Fibroblast of lung (primary cell): ENCODE results near the gene NEBL. TPM values are rescaled to one million over a fixed set of nuclear protein-coding genes. Genes with fewer than 3 reads are reported as not detected.

ENCODE experiments used
- DNase-seq, 2 donors: peaks; one replicate each; pipeline versions ENCODE4 v3.0.0 to v3.0.0-alpha.2; 2010; ENCODE audit warnings: low read depth in 2 of 2
- H2AFZ ChIP-seq: 2 replicates; pipeline ENCODE4 v1.5.1; 2012; ENCODE audit warnings: low read length, control low read depth, inconsistent platforms
- H3K27ac ChIP-seq: 2 replicates; pipeline ENCODE4 v1.5.1; 2011; ENCODE audit warnings: low read length, control low read depth; ENCODE audit not compliant: insufficient read depth
- H3K27me3 ChIP-seq: 2 replicates; pipeline ENCODE4 v1.5.1; 2011; ENCODE audit warnings: mild to moderate bottlenecking, low read length; ENCODE audit not compliant: control insufficient read depth, insufficient read depth
- H3K36me3 ChIP-seq: 2 replicates; pipeline ENCODE4 v1.5.1; 2011; ENCODE audit warnings: low read length; ENCODE audit not compliant: control insufficient read depth, insufficient read depth
- H3K4me1 ChIP-seq: 2 replicates; pipeline ENCODE4 v1.5.1; 2011; ENCODE audit warnings: low read length; ENCODE audit not compliant: control insufficient read depth, insufficient read depth; ENCODE audit errors: extremely low read depth
- H3K4me2 ChIP-seq: 2 replicates; pipeline ENCODE4 v1.5.1; 2011; ENCODE audit warnings: low read length, control low read depth; ENCODE audit not compliant: insufficient read depth; ENCODE audit errors: extremely low read depth
- H3K4me3 ChIP-seq, 4 experiments: fragments of 200-600 bp in 1 of 4; sonication (generic) in 1 of 4; replicated peaks in 1 of 4; 2 replicates each; pipeline ENCODE4 v1.5.1; 2011 to 2016; ENCODE audit warnings: low read length in 4 of 4, low read depth in 3 of 4, mild to moderate bottlenecking in 3 of 4, control low read depth in 2 of 4, inconsistent platforms in 1 of 4, mixed read lengths in 1 of 4; ENCODE audit not compliant: insufficient read depth in 1 of 4; ENCODE audit errors: control extremely low read depth in 1 of 4
- H3K79me2 ChIP-seq: 2 replicates; pipeline ENCODE4 v1.5.1; 2012; ENCODE audit warnings: mild to moderate bottlenecking, low read length, inconsistent platforms; ENCODE audit not compliant: control insufficient read depth, insufficient read depth
- H3K9ac ChIP-seq: 2 replicates; pipeline ENCODE4 v1.5.1; 2011; ENCODE audit warnings: mild to moderate bottlenecking, low read length, control low read depth; ENCODE audit not compliant: insufficient read depth
- H3K9me3 ChIP-seq: 2 replicates; pipeline ENCODE4 v1.5.1; 2012; ENCODE audit warnings: low read depth, low read length; ENCODE audit not compliant: control insufficient read depth, insufficient read depth
- H4K20me1 ChIP-seq: 2 replicates; pipeline ENCODE4 v1.5.1; 2011; ENCODE audit warnings: low read length; ENCODE audit not compliant: control insufficient read depth, insufficient read depth; ENCODE audit errors: extremely low read depth
- EZH2 ChIP-seq: IDR thresholded peaks from 2 replicates; pipeline ENCODE4 v1.5.1; 2012; ENCODE audit warnings: low read length, control low read depth, mild to moderate bottlenecking; ENCODE audit errors: missing control alignments
- polyA plus RNA-seq, 2 donors: library from polyadenylated mRNA; depleted of rRNA in 1 of 2; stranded (reverse) in 1 of 2; unstranded in 1 of 2; fragments of >200 nt; gene quantifications; 2 replicates each; pipeline ENCODE4 v1.2.1, GENCODE V29; 2011 to 2012; ENCODE audit warnings: missing spikeins in 1 of 2
- total RNA-seq: library from RNA; depleted of rRNA; stranded (reverse); fragments of >200 nt; gene quantifications from 2 replicates; pipeline ENCODE4 v1.2.1, GENCODE V29; 2014
- TF ChIP-seq, protein P1 (sequence below), 2 donors: IDR thresholded peaks in 1 of 2; conservative IDR thresholded peaks in 1 of 2; 1 replicate in 1 of 2; 2 replicates in 1 of 2; pipeline ENCODE4 v1.5.1; 2011 to 2012; ENCODE audit warnings: low read length in 2 of 2, control low read depth in 1 of 2, inconsistent platforms in 1 of 2, low read depth in 1 of 2, mild to moderate bottlenecking in 1 of 2

Gene NEBL
- total and polyA plus RNA-seq, 2 donors (not counting 1 experiment from before 2014, with no cell fraction given): 0.11 to 0.33 TPM

DNA sequence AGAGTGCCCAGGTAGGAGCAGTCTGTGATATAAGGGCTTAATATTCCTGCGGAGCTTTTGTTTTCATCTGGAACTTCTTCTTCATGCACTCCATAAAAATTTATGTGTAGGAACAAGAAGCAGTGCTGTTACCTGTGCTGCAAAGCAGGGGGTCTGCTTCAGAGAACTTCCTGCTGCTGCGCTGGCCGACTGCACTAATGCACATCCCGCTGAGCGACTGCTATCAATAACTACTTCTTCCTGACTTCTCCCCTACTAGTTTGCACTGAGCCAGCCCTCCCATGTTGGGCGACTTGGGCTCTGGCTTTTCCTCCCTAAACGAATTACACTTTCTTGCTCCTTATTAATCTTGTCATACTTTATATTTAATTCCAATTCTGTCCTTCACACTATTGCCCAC, 150.3 kb downstream of the NEBL start:
- no peaks in the 10 kb centered on the region for H3K4me1 ChIP-seq
- H3K4me3 ChIP-seq: no peak overlapping the region
- no peaks in the 10 kb centered on the region for H3K36me3 ChIP-seq
- H3K9ac ChIP-seq: no peak overlapping the region
- no peak overlapping the region for H3K4me2 ChIP-seq
- H2AFZ ChIP-seq: no peak overlapping the region
- TF ChIP-seq, protein P1, sequence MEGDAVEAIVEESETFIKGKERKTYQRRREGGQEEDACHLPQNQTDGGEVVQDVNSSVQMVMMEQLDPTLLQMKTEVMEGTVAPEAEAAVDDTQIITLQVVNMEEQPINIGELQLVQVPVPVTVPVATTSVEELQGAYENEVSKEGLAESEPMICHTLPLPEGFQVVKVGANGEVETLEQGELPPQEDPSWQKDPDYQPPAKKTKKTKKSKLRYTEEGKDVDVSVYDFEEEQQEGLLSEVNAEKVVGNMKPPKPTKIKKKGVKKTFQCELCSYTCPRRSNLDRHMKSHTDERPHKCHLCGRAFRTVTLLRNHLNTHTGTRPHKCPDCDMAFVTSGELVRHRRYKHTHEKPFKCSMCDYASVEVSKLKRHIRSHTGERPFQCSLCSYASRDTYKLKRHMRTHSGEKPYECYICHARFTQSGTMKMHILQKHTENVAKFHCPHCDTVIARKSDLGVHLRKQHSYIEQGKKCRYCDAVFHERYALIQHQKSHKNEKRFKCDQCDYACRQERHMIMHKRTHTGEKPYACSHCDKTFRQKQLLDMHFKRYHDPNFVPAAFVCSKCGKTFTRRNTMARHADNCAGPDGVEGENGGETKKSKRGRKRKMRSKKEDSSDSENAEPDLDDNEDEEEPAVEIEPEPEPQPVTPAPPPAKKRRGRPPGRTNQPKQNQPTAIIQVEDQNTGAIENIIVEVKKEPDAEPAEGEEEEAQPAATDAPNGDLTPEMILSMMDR (conservative IDR thresholded peaks at IDR 0.05 in 1 of 2, IDR thresholded peaks at IDR 0.05 in 1 of 2; ENCODE audit: low read depth in 1 of 2, low read length in 2 of 2): no peak
- TF ChIP-seq EZH2: no peak
- no peak overlapping the region for H3K27ac ChIP-seq
- no peaks in the 10 kb centered on the region for H3K9me3 ChIP-seq
- no peaks in the 10 kb centered on the region for H3K79me2 ChIP-seq
- DNase-seq: no peak
- H3K27me3 ChIP-seq: no peaks in the 10 kb centered on the region
- H4K20me1 ChIP-seq: no peaks in the 10 kb centered on the region

DNA sequence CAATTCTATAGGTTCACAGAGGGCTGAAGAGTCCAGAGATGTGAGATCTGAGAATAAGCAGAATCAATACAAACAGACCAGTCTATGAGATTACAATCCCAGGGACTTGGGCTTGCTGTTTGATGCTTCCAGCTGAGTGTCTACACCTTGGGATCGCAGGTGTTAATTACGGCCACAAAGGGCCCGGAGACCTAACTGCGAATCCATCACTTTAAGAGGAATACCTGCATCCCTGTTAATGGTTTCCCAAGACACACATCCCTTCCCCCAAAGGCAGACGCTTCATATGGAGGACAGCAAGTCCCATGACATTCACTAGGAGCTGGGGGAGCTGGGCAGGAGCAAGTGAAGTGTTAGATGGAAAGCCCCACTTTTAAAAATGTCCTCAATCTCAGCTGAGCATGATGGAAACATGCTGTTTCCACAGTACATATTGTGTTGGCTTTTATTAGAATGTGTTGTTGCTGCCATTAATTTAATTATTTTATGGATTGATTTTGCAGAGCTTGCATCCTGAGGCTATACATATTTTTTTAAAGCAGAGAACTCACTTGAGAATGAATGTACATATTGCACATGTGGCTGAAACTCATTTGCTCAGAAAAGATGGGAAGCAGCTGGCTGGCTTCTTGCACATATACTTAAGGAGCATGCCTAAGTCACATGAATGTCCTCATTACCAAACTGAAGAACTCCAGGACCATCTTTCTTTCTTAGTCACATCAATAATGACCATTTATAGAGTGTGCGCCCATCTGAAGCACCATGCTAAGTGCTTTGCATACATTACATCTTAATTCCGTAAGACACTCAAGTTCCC, 151.3 kb downstream of the NEBL start:
- Histone ChIP-seq H3K9me3 (no peaks in the 10 kb centered on the region), H3K4me1 (no peaks in the 10 kb centered on the region), H3K4me2 (no peak overlapping the region), H3K27ac (no peak overlapping the region), H3K9ac (no peak overlapping the region), H2AFZ (no peak overlapping the region), H4K20me1 (no peaks in the 10 kb centered on the region), H3K79me2 (no peaks in the 10 kb centered on the region), H3K36me3 (no peaks in the 10 kb centered on the region), H3K4me3 (no peak overlapping the region), H3K27me3 (no peaks in the 10 kb centered on the region)
- DNase-seq: no peak
- TF ChIP-seq, protein P1 (conservative IDR thresholded peaks at IDR 0.05 in 1 of 2, IDR thresholded peaks at IDR 0.05 in 1 of 2; ENCODE audit: low read depth in 1 of 2, low read length in 2 of 2): no peak
- TF ChIP-seq EZH2: no peak

GRCh38 chr10:20744821-20745220, 152.3 kb downstream of the NEBL start:
- no peaks in the 10 kb centered on the region for H3K79me2 ChIP-seq
- no peak overlapping the region for H3K4me3 ChIP-seq
- no peak overlapping the region for H3K27ac ChIP-seq
- H3K9ac ChIP-seq: no peak overlapping the region
- no peaks in the 10 kb centered on the region for H3K9me3 ChIP-seq
- TF ChIP-seq, protein P1 (conservative IDR thresholded peaks at IDR 0.05 in 1 of 2, IDR thresholded peaks at IDR 0.05 in 1 of 2; ENCODE audit: low read depth in 1 of 2, low read length in 2 of 2): no peak
- no peak for TF ChIP-seq EZH2
- no peaks in the 10 kb centered on the region for H3K27me3 ChIP-seq
- H3K4me2 ChIP-seq: no peak overlapping the region
- no peaks in the 10 kb centered on the region for H3K36me3 ChIP-seq
- H2AFZ ChIP-seq: no peak overlapping the region
- DNase-seq: peak in 1 of 2 donors; percentile 7
- no peaks in the 10 kb centered on the region for H4K20me1 ChIP-seq
- no peaks in the 10 kb centered on the region for H3K4me1 ChIP-seq
